ENCODE measurements around the gene EIF1.

The EIF1 gene

DNA sequence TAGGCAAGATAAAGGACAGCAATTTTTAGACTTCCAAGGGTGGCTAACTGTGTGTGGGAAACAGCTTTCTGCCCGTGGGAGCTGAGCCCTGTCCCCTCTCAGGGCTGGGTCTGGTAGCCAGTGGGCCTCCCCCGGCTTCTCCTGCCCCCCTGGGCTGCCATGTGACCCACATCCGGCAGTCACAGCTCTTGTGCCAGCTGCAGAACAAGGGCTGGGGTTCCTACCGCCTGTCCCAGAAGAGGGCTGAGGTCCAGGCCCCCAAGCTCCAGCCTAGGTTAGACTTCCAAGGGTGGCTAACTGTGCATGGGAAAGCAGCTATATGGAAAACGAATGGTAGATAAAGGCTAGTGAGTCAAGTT is 29.6 kb downstream of the EIF1 start:
- 84% methylated on average over 5 of the region's 5 CpGs for WGBS
- Histone ChIP-seq H3K27ac (ENCODE audit: low read depth, low read length) (no peak overlapping the region), H3K9me3 (ENCODE audit: insufficient read depth, low read depth, low read length) (no peaks in the 10 kb centered on the region)

DNA sequence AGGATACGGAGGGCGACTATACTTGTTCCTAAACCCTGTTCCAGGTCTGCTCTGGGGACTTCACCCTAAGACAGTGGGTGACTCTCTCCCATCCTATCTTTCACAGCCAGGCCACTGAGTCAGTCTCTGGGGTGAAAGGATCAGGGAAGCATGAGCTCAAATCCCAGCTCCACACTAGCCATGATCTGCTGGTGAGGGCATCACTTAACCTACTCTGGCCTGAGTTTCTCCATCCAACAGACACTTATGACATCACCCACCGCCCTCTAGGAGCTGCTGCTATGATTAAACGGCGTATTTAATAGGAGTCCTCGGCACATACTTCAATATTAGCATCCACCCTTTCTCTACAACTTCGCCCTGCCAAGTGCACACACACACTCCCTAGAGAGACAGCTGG is 33.5 kb downstream of the EIF1 start:
- no peak overlapping the region for H3K27ac ChIP-seq (ENCODE audit: low read depth, low read length)
- no peaks in the 10 kb centered on the region for H3K36me3 ChIP-seq (ENCODE audit: insufficient read depth, low read length)
- H3K27me3 ChIP-seq (ENCODE audit: insufficient read depth, low read length) = no peaks in the 10 kb centered on the region; the same call in 1 of the 2 replicates
- no peak overlapping the region for H3K9ac ChIP-seq (ENCODE audit: low read depth, low read length)
- no peaks in the 10 kb centered on the region for H3K9me3 ChIP-seq (ENCODE audit: insufficient read depth, low read depth, low read length)
- H3K4me3 ChIP-seq (ENCODE audit: low read length) = no peak overlapping the region
- 94% methylated on average over 7 of the region's 7 CpGs for WGBS
- peaks cover 4% of the 10 kb centered on the region; the same call in 1 of the 2 replicates for H3K4me1 ChIP-seq (ENCODE audit: insufficient read depth, low read length)

More for the DNA sequence above, 29.6 kb downstream of the EIF1 start:
- Histone ChIP-seq H3K27me3 (ENCODE audit: insufficient read depth, low read length) (peaks cover 4% of the 10 kb centered on the region), H3K4me1 (ENCODE audit: insufficient read depth, low read length) (peaks cover 4% of the 10 kb centered on the region; the same call in 1 of the 2 replicates), H3K9ac (ENCODE audit: low read depth, low read length) (no peak overlapping the region), H3K4me3 (ENCODE audit: low read length) (no peak overlapping the region), H3K36me3 (ENCODE audit: insufficient read depth, low read length) (no peaks in the 10 kb centered on the region)

GRCh38 chr17:41723801-41724475 is 35.3 kb downstream of the EIF1 start:
- WGBS = 79% methylated on average over 11 of the region's 12 CpGs
- no peaks in the 10 kb centered on the region for H3K36me3 ChIP-seq (ENCODE audit: insufficient read depth, low read length)
- no peaks in the 10 kb centered on the region; the same call in 1 of the 2 replicates for H3K27me3 ChIP-seq (ENCODE audit: insufficient read depth, low read length)
- no peak overlapping the region for H3K27ac ChIP-seq (ENCODE audit: low read depth, low read length)
- no peak overlapping the region for H3K4me3 ChIP-seq (ENCODE audit: low read length)
- no peak overlapping the region for H3K9ac ChIP-seq (ENCODE audit: low read depth, low read length)
- H3K4me1 ChIP-seq (ENCODE audit: insufficient read depth, low read length) = no peaks in the 10 kb centered on the region
- H3K9me3 ChIP-seq (ENCODE audit: insufficient read depth, low read depth, low read length) = no peaks in the 10 kb centered on the region

DNA sequence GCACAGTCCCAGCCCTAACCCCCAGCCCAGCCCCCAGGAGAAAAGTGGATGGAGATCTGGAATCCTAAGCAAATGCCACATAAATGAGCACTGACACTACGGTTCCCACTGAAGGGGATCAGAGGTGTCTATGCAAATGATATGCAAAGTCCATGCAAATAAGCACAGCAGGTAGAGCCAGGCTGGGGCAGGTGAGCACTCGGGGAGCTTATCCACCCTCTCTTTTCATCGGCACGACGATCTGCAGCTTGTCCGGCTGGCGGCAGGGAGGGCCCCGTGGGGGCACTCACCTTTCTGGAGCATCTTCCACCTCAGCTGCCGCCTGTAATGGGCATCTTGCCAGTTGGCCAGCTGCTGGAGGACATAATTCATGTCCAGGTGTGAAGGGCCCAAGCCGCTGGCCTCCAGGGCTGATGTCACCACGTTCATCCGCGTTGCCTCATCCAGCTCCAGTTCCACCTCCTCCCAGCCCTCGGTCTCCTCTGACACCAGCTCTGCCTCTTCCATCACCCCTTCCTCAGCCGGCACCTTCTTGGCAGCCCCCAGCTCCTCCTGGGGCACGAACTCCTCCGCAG is 35.9 kb downstream of the EIF1 start:
- no peaks in the 10 kb centered on the region; the same call in 1 of the 2 replicates for H3K27me3 ChIP-seq (ENCODE audit: insufficient read depth, low read length)
- no peak overlapping the region for H3K9ac ChIP-seq (ENCODE audit: low read depth, low read length)
- 89% methylated on average over 16 of the region's 17 CpGs for WGBS
- no peak overlapping the region for H3K27ac ChIP-seq (ENCODE audit: low read depth, low read length)
- no peak overlapping the region for H3K4me3 ChIP-seq (ENCODE audit: low read length)
- no peaks in the 10 kb centered on the region for H3K4me1 ChIP-seq (ENCODE audit: insufficient read depth, low read length)
- no peaks in the 10 kb centered on the region for H3K36me3 ChIP-seq (ENCODE audit: insufficient read depth, low read length)
- no peaks in the 10 kb centered on the region for H3K9me3 ChIP-seq (ENCODE audit: insufficient read depth, low read depth, low read length)

GRCh38 chr17:41725134-41725533 is 36.4 kb downstream of the EIF1 start:
- Histone ChIP-seq H3K27ac (ENCODE audit: low read depth, low read length) (no peak overlapping the region), H3K4me3 (ENCODE audit: low read length) (no peak overlapping the region), H3K36me3 (ENCODE audit: insufficient read depth, low read length) (no peaks in the 10 kb centered on the region), H3K9me3 (ENCODE audit: insufficient read depth, low read depth, low read length) (no peaks in the 10 kb centered on the region), H3K27me3 (ENCODE audit: insufficient read depth, low read length) (no peaks in the 10 kb centered on the region; the same call in 1 of the 2 replicates), H3K9ac (ENCODE audit: low read depth, low read length) (no peak overlapping the region), H3K4me1 (ENCODE audit: insufficient read depth, low read length) (no peaks in the 10 kb centered on the region)
- 88% methylated on average over 5 of the region's 5 CpGs for WGBS

DNA sequence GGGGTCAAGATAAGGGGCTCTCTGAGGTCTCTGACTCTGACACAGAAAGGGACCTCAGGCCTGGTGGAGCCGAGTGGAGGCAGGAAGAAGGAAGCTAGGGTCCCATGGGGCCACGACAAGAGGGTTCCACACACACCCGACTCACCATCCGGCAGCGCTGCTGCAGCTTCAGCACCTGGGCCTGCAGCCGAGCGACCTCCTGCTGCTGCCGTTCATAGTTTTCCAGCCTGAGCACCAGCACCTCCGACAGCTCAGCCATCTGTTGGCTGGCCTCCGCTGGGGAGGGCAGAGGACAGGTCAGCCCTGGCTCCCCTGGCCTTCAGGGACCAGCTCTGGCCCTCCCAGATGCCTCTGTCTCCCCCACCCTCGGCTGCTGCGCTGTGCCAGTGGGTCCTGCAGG is 39.4 kb downstream of the EIF1 start:
- Histone ChIP-seq H3K4me3 (ENCODE audit: low read length) (no peak overlapping the region), H3K9me3 (ENCODE audit: insufficient read depth, low read depth, low read length) (no peaks in the 10 kb centered on the region), H3K36me3 (ENCODE audit: insufficient read depth, low read length) (no peaks in the 10 kb centered on the region), H3K27ac (ENCODE audit: low read depth, low read length) (no peak overlapping the region), H3K27me3 (ENCODE audit: insufficient read depth, low read length) (peaks cover 21% of the 10 kb centered on the region), H3K9ac (ENCODE audit: low read depth, low read length) (no peak overlapping the region), H3K4me1 (ENCODE audit: insufficient read depth, low read length) (no peaks in the 10 kb centered on the region)
- 74% methylated on average over 12 of the region's 12 CpGs for WGBS

DNA sequence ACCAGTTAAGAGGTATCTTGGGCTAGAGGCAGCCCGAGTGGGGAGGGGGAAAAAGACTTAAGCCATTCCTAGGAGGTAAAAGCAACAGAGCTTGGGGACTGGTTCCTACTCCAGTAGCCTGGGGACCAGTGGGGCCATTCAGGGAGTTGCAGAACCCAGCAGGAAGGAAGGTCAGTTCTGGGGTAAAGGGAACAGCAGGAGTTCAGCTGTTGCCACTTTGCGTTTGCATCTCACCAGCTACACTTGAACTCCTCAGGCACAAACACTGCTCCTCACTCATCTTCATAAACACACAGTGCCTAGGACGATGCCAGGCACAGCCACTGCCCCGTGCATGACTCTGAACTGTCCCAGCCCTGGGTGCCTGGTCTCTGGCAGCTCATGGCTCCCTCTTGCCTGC is 41.8 kb downstream of the EIF1 start:
- Histone ChIP-seq H3K4me3 (ENCODE audit: low read length) (no peak overlapping the region), H3K27me3 (ENCODE audit: insufficient read depth, low read length) (peaks cover 46% of the 10 kb centered on the region), H3K4me1 (ENCODE audit: insufficient read depth, low read length) (no peaks in the 10 kb centered on the region), H3K27ac (ENCODE audit: low read depth, low read length) (no peak overlapping the region), H3K9me3 (ENCODE audit: insufficient read depth, low read depth, low read length) (no peaks in the 10 kb centered on the region), H3K36me3 (ENCODE audit: insufficient read depth, low read length) (no peaks in the 10 kb centered on the region), H3K9ac (ENCODE audit: low read depth, low read length) (no peak overlapping the region)
- 52% methylated on average over 4 of the region's 4 CpGs for WGBS

- Histone ChIP-seq H3K4me1 (ENCODE audit: insufficient read depth, low read length) (no peaks in the 10 kb centered on the region), H3K36me3 (ENCODE audit: insufficient read depth, low read length) (no peaks in the 10 kb centered on the region), H3K9ac (ENCODE audit: low read depth, low read length) (no peak overlapping the region), H3K4me3 (ENCODE audit: low read length) (no peak overlapping the region), H3K9me3 (ENCODE audit: insufficient read depth, low read depth, low read length) (no peaks in the 10 kb centered on the region), H3K27me3 (ENCODE audit: insufficient read depth, low read length) (peaks cover 59% of the 10 kb centered on the region), H3K27ac (ENCODE audit: low read depth, low read length) (no peak overlapping the region)
- 68% methylated on average over 2 of the region's 3 CpGs for WGBS
These were observed 43.2 kb downstream of the EIF1 start for GRCh38 chr17:41731836-41732235.

DNA sequence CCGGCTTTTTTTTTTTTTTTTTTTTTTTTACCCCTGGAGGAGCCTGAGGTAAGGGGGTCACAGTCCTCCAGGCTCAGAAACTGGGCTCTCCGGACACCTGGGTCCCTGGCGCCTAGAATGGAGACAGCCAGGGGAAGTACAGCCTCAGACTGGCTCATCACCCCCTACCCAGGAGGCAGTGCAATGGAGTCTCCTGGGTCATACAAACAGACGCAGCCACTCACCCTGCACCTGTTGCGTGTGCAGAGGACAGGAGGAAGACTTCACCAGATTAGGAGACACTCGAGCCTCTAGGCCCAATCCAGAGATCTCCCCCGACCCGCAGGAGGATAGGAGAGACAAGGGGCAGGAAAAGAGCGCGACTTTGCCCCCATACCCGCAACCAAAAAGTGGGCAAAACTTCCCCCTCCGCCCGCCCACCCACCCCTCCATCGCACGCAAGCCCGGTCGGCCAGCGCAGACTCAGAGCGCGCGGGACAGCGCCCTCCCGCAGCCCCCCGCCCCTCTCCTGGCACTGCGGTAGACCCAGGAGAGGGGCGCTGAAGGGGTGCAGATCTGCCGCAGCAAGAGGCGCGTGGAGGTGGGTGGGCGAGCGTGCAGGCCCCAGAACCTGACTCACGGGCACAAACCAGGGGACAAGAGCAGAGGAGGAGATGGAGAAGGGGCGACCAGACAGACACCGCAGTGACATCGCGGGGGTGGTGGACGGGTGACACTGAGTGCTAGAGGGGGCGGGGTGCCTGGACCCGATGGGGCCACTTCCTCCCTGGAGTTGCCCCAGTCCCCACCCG is 44.9 kb downstream of the EIF1 start:
- Histone ChIP-seq H3K36me3 (ENCODE audit: insufficient read depth, low read length) (no peaks in the 10 kb centered on the region), H3K4me3 (ENCODE audit: low read length) (peak overlapping the region; percentile 72), H3K27me3 (ENCODE audit: insufficient read depth, low read length) (peaks cover 70% of the 10 kb centered on the region), H3K9me3 (ENCODE audit: insufficient read depth, low read depth, low read length) (no peaks in the 10 kb centered on the region), H3K9ac (ENCODE audit: low read depth, low read length) (no peak overlapping the region), H3K27ac (ENCODE audit: low read depth, low read length) (no peak overlapping the region), H3K4me1 (ENCODE audit: insufficient read depth, low read length) (peaks cover 4% of the 10 kb centered on the region)
- WGBS = 13% methylated on average over 32 of the region's 40 CpGs

GRCh38 chr17:41734139-41734948 is 45.7 kb downstream of the EIF1 start, which contains the start of gene HAP1:
Gene HAP1, minus strand, starts transcription at chr17:41734643. Its CDS starts 9 bp downstream, at chr17:41734634.
- Histone ChIP-seq H3K4me3 (ENCODE audit: low read length) (peak within 1 kb of the TSS; percentile 72), H3K27me3 (ENCODE audit: insufficient read depth, low read length) (peaks cover 70% of the 10 kb centered on the region), H3K9me3 (ENCODE audit: insufficient read depth, low read depth, low read length) (no peaks in the 10 kb centered on the region), H3K36me3 (ENCODE audit: insufficient read depth, low read length) (no peaks in the 10 kb centered on the region), H3K9ac (ENCODE audit: low read depth, low read length) (peak within 1 kb of the TSS; percentile 91), H3K27ac (ENCODE audit: low read depth, low read length) (peak within 1 kb of the TSS; percentile 72; the same call in 1 of the 2 replicates), H3K4me1 (ENCODE audit: insufficient read depth, low read length) (peaks cover 4% of the 10 kb centered on the region)
- under 1% methylated on average over 77 of the region's 77 CpGs for WGBS
